ENCODE measurements around the gene PHF21A.

GRCh38 chr11:45913942-45914635, 207.2 kb downstream of the PHF21A start:
- TF ChIP-seq CTCF (IDR thresholded peaks at IDR 0.05; ENCODE audit: control extremely low read depth in 1 of 3, insufficient read depth in 1 of 3, low read depth in 1 of 3, low read length in 3 of 3) (no peak), POLR2AphosphoS5 (IDR thresholded peaks at IDR 0.05; ENCODE audit: low read depth, low read length) (no peak), KDM5A (IDR thresholded peaks at IDR 0.05; ENCODE audit: low read length) (no peak), MAX (IDR thresholded peaks at IDR 0.05) (no peak), POLR2A (IDR thresholded peaks at IDR 0.05; ENCODE audit: control extremely low read depth in 1 of 2, low read depth in 2 of 2, low read length in 2 of 2) (no peak), HDAC6 (IDR thresholded peaks at IDR 0.05; ENCODE audit: low read depth, low read length) (no peak), GABPA (IDR thresholded peaks at IDR 0.05; ENCODE audit: borderline replicate concordance, insufficient read depth, low read length) (no peak), EZH2 (IDR thresholded peaks at IDR 0.05; ENCODE audit: low read depth, low read length, severe bottlenecking) (no peak), RFX5 (IDR thresholded peaks at IDR 0.05; ENCODE audit: borderline replicate concordance, low read depth, low read length) (no peak), CREB1 (IDR thresholded peaks at IDR 0.05) (no peak), ATF2 (IDR thresholded peaks at IDR 0.05; ENCODE audit: low read length) (no peak), CEBPB (IDR thresholded peaks at IDR 0.05; ENCODE audit: low read depth, low read length) (no peak)
